Uterus (tissue), 4 donors: ENCODE data around the gene NAV2. TPM values are rescaled to one million over a fixed set of nuclear protein-coding genes. Genes with fewer than 3 reads are reported as not detected.

Experiments
- DNase-seq, 2 donors: peaks; one replicate each; pipeline ENCODE4 v3.0.0-alpha.2; 2019 to 2020
- H3K27ac ChIP-seq, 2 donors: fragments of 200-600 bp; sonication (generic); 1 replicate in 1 of 2; 2 replicates in 1 of 2; pipeline ENCODE4 v1.5.1; 2016 to 2018
- H3K27me3 ChIP-seq, 2 donors: fragments of 200-600 bp; sonication (generic); one replicate each; pipeline ENCODE4 v1.5.1; 2018 to 2019; ENCODE audit warnings: control low read depth in 1 of 2
- H3K36me3 ChIP-seq, 2 donors: fragments of 200-600 bp; sonication (generic); one replicate each; pipeline ENCODE4 v1.5.1; 2019; ENCODE audit warnings: control low read depth in 1 of 2
- H3K4me1 ChIP-seq, 2 donors: fragments of 200-600 bp; sonication (generic); one replicate each; pipeline ENCODE4 v1.5.1; 2018 to 2019; ENCODE audit warnings: control low read depth in 1 of 2
- H3K4me3 ChIP-seq, 2 donors: fragments of 200-600 bp; sonication (generic); 1 replicate in 1 of 2; 2 replicates in 1 of 2; pipeline ENCODE4 v1.5.1; 2018 to 2019; ENCODE audit warnings: mild to moderate bottlenecking in 1 of 2
- H3K9me3 ChIP-seq, 2 donors: fragments of 200-600 bp; sonication (generic); one replicate each; pipeline ENCODE4 v1.5.1; 2019; ENCODE audit warnings: control low read depth in 1 of 2
- CTCF ChIP-seq, 4 experiments: fragments of 200-600 bp in 2 of 4; fragments of 450-650 bp in 2 of 4; sonication (generic) in 2 of 4; IDR thresholded peaks; one replicate each; pipeline ENCODE4 v1.5.1; 2016 to 2019; ENCODE audit warnings: antibody characterized with exemption in 4 of 4, mild to moderate bottlenecking in 2 of 4, moderate library complexity in 1 of 4
- POLR2A ChIP-seq, 2 donors: fragments of 450-650 bp; IDR thresholded peaks; one replicate each; pipeline ENCODE4 v1.6.1; 2016; ENCODE audit warnings: antibody characterized with exemption in 2 of 2, mild to moderate bottlenecking in 1 of 2, moderate library complexity in 1 of 2
- intact Hi-C: fragments of 100-400 bp; cut with DNase I; formaldehyde crosslinking; loops from one replicate; pipeline ENCODE4 v1.15.1; 2023; ENCODE audit warnings: low total_unique reads
- total RNA-seq, 4 donors: library from RNA; depleted of rRNA in 3 of 4; stranded (reverse); fragments of >200 nt in 3 of 4; gene quantifications; one replicate each; pipeline versions ENCODE4 v1.1.0 to v1.2.4, GENCODE V29; 2014 to 2023
- donor health status: DM: yes; HTN: yes; CAD: no.

NAV2 gene
- total RNA-seq, 4 donors from 2014 or later: 2.6 to 31.6 (median 5.7) TPM

GRCh38 chr11:19774817-19775580 is 62.4 kb downstream of the NAV2 start:
- no peaks in the 10 kb centered on the region for H3K9me3 ChIP-seq
- no peak overlapping the region for H3K27ac ChIP-seq
- TF ChIP-seq CTCF (IDR thresholded peaks at IDR 0.05): no peak
- TF ChIP-seq POLR2A (IDR thresholded peaks at IDR 0.05): no peak
- H3K4me3 ChIP-seq: no peak overlapping the region
- no peak for DNase-seq
- no peaks in the 10 kb centered on the region for H3K27me3 ChIP-seq
- no peaks in the 10 kb centered on the region for H3K36me3 ChIP-seq
- no peaks in the 10 kb centered on the region for H3K4me1 ChIP-seq
- intact Hi-C loops: no loop called here

GRCh38 chr11:19775622-19776021 is 63.0 kb downstream of the NAV2 start:
- no peak for DNase-seq
- TF ChIP-seq CTCF (IDR thresholded peaks at IDR 0.05) (no peak), POLR2A (IDR thresholded peaks at IDR 0.05) (no peak)
- Histone ChIP-seq H3K4me1 (no peaks in the 10 kb centered on the region), H3K36me3 (no peaks in the 10 kb centered on the region), H3K27ac (no peak overlapping the region), H3K27me3 (no peaks in the 10 kb centered on the region), H3K9me3 (no peaks in the 10 kb centered on the region), H3K4me3 (no peak overlapping the region)
- intact Hi-C loops: no loop called here

GRCh38 chr11:19777039-19777376 is 64.4 kb downstream of the NAV2 start:
- peak overlapping the region; percentile 28 to 43 for H3K4me3 ChIP-seq
- DNase-seq: no peak
- H3K27ac ChIP-seq: no peak overlapping the region
- no peaks in the 10 kb centered on the region for H3K36me3 ChIP-seq
- TF ChIP-seq POLR2A (IDR thresholded peaks at IDR 0.05): no peak
- intact Hi-C loops: no loop called here
- no peaks in the 10 kb centered on the region for H3K27me3 ChIP-seq
- no peaks in the 10 kb centered on the region for H3K4me1 ChIP-seq
- H3K9me3 ChIP-seq: no peaks in the 10 kb centered on the region

- intact Hi-C loops: no loop called here
- H3K9me3 ChIP-seq: no peaks in the 10 kb centered on the region
- peak overlapping the region; percentile 28 to 43 for H3K4me3 ChIP-seq
- no peaks in the 10 kb centered on the region for H3K36me3 ChIP-seq
- H3K27me3 ChIP-seq: no peaks in the 10 kb centered on the region
- TF ChIP-seq CTCF (IDR thresholded peaks at IDR 0.05) (no peak), POLR2A (IDR thresholded peaks at IDR 0.05) (no peak)
- H3K27ac ChIP-seq: no peak overlapping the region
- DNase-seq: no peak
- H3K4me1 ChIP-seq: no peaks in the 10 kb centered on the region
Observed at GRCh38 chr11:19777377-19778102, 64.9 kb downstream of the NAV2 start.

- no peak overlapping the region for H3K4me3 ChIP-seq
- TF ChIP-seq CTCF (IDR thresholded peaks at IDR 0.05) (no peak), POLR2A (IDR thresholded peaks at IDR 0.05) (no peak)
- no peak for DNase-seq
- H3K36me3 ChIP-seq: no peaks in the 10 kb centered on the region
- H3K27me3 ChIP-seq: no peaks in the 10 kb centered on the region
- H3K9me3 ChIP-seq: no peaks in the 10 kb centered on the region
- H3K4me1 ChIP-seq: no peaks in the 10 kb centered on the region
- H3K27ac ChIP-seq: no peak overlapping the region
- intact Hi-C loops: no loop called here
Observed at GRCh38 chr11:19779740-19780139, 67.1 kb downstream of the NAV2 start.
